Stomach smooth muscle (tissue), 2 donors: ENCODE results near the gene B3GALT5.

Source experiments
- H3K27ac ChIP-seq: one replicate; pipeline ENCODE4 v1.7.0; 2013; ENCODE audit warnings: mild to moderate bottlenecking, low read length, inconsistent platforms
- H3K27me3 ChIP-seq, 2 donors: one replicate each; pipeline ENCODE4 v1.7.0; 2013; ENCODE audit warnings: low read length in 2 of 2; ENCODE audit not compliant: insufficient read depth in 2 of 2, control insufficient read depth in 1 of 2
- H3K36me3 ChIP-seq, 2 donors: one replicate each; pipeline ENCODE4 v1.7.0; 2013; ENCODE audit warnings: low read length in 2 of 2; ENCODE audit not compliant: control insufficient read depth in 2 of 2, insufficient read depth in 2 of 2
- H3K4me1 ChIP-seq: one replicate; pipeline ENCODE4 v1.7.0; 2013; ENCODE audit warnings: low read length; ENCODE audit not compliant: control insufficient read depth, insufficient read depth
- H3K4me3 ChIP-seq, 2 donors: one replicate each; pipeline ENCODE4 v1.7.0; 2013; ENCODE audit warnings: low read length in 2 of 2
- H3K9ac ChIP-seq, 2 donors: one replicate each; pipeline ENCODE4 v1.7.0; 2013; ENCODE audit warnings: low read length in 2 of 2, mild to moderate bottlenecking in 1 of 2
- H3K9me3 ChIP-seq, 2 donors: one replicate each; pipeline ENCODE4 v1.7.0; 2013; ENCODE audit warnings: low read length in 2 of 2; ENCODE audit not compliant: control insufficient read depth in 2 of 2
- donor health status: healthy.
- donor health status: Pancreatic carcinoma.

Gene B3GALT5

DNA sequence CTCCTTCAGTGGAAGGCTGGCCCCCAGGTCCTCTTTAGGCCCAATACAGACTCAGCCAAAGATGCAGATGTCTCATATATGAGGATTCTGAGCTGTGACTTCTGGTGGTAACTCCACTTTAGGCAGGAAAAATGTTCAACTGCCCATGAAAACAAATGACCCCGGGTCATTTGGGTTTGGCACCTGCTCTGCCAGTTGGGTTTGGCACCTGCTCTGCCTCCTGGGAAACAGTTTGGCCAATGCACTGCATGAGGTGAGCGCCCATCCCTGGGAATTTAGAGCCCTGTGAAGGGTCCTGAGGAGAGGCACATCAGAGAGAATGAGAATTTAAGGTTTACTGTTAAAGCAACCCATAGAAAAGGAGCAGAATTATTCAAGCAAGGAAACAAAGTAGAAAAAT, 45.3 kb downstream of the B3GALT5 start:
- H3K9me3 ChIP-seq, result peaks cover 3 to 4% of the 10 kb centered on the region in 2 donors
- H3K9ac ChIP-seq, result no peak overlapping the region
- H3K36me3 ChIP-seq, result no peaks in the 10 kb centered on the region
- H3K27ac ChIP-seq, result no peak overlapping the region
- H3K4me3 ChIP-seq, result no peak overlapping the region
- no peaks in the 10 kb centered on the region for H3K27me3 ChIP-seq
- peaks cover 17% of the 10 kb centered on the region for H3K4me1 ChIP-seq

DNA sequence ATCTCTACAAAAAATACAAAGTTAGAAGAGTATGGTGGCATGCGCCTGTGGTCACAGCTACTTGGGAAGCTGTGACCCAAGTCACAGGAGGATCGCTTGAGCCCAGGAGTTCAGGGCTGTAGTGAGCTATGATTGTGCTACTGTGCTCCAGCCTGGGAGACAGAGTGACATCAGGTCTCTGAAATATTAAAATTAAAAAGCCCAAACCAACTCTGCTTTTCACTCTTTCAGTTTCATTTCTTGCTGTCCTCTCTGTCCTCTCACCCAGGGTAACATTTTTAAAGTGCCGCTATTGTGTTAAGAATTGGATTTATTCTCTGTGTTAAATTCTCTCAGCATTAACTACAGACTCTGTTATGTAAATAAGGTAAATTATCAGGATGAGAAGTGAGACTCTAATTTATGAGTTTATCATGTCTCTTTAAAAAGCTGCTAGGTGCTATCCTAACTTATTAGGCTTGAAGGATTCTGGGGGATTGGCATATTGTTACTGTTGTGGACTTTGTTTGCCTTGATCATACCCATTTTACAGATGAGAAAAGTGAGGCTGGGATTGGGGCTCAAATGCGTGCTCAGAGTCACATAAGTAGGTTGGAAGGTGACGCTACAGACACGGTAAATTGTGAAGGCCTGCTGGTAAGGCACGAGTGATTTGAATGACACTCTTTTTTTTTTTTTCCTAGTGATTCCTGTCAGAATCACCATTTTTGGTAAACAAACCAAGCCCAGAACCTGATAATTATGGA, 46.5 kb downstream of the B3GALT5 start:
- Histone ChIP-seq H3K4me3 (no peak overlapping the region), H3K36me3 (no peaks in the 10 kb centered on the region), H3K9ac (no peak overlapping the region), H3K4me1 (peaks cover 17% of the 10 kb centered on the region), H3K27ac (no peak overlapping the region), H3K9me3 (no peaks in the 10 kb centered on the region), H3K27me3 (no peaks in the 10 kb centered on the region)

GRCh38 chr21:39660191-39660980, 47.6 kb downstream of the B3GALT5 start:
- peak overlapping the region; percentile 53 for H3K27ac ChIP-seq
- no peaks in the 10 kb centered on the region for H3K9me3 ChIP-seq
- H3K9ac ChIP-seq, result peak overlapping the region; percentile 13 to 31
- no peaks in the 10 kb centered on the region for H3K36me3 ChIP-seq
- no peaks in the 10 kb centered on the region for H3K27me3 ChIP-seq
- H3K4me1 ChIP-seq, result peaks cover 17% of the 10 kb centered on the region
- H3K4me3 ChIP-seq, result peak overlapping the region; percentile 49 to 58

- no peaks in the 10 kb centered on the region for H3K36me3 ChIP-seq
- peak overlapping the region in 1 of 2 donors; percentile 49 for H3K4me3 ChIP-seq
- H3K27me3 ChIP-seq, result no peaks in the 10 kb centered on the region
- no peak overlapping the region for H3K27ac ChIP-seq
- H3K9ac ChIP-seq, result no peak overlapping the region
- H3K4me1 ChIP-seq, result peaks cover 17% of the 10 kb centered on the region
- H3K9me3 ChIP-seq, result no peaks in the 10 kb centered on the region
These were observed 48.4 kb downstream of the B3GALT5 start for GRCh38 chr21:39661121-39661520.

DNA sequence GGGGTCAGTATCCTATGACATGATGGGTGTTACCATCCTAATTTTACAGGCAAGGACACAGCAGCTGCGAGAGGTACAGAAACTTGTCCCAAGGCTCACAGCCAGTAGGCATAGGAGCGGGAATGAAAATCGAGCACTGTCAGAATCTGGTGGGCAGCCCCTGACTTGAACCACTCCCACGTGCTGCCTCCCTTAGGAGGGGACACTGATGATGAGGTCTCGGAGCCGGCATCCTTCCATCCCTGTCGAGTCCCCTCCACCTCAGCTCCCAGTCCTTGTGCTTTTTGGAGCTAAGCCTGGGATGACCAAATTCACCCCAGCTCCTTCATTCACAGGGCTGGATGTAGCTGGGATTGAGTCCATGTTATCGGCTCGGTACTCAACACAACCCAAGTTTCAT, 49.0 kb downstream of the B3GALT5 start:
- Histone ChIP-seq H3K36me3 (no peaks in the 10 kb centered on the region), H3K27ac (no peak overlapping the region), H3K27me3 (no peaks in the 10 kb centered on the region), H3K9me3 (no peaks in the 10 kb centered on the region), H3K9ac (no peak overlapping the region), H3K4me3 (no peak overlapping the region), H3K4me1 (peaks cover 17% of the 10 kb centered on the region)

GRCh38 chr21:39662411-39662953, 49.7 kb downstream of the B3GALT5 start:
- H3K9ac ChIP-seq, result no peak overlapping the region
- H3K36me3 ChIP-seq, result no peaks in the 10 kb centered on the region
- no peaks in the 10 kb centered on the region for H3K9me3 ChIP-seq
- no peaks in the 10 kb centered on the region for H3K27me3 ChIP-seq
- H3K4me1 ChIP-seq, result peaks cover 17% of the 10 kb centered on the region
- H3K4me3 ChIP-seq, result no peak overlapping the region
- H3K27ac ChIP-seq, result no peak overlapping the region

GRCh38 chr21:39663066-39663465, 50.3 kb downstream of the B3GALT5 start:
- H3K36me3 ChIP-seq, result no peaks in the 10 kb centered on the region
- H3K4me1 ChIP-seq, result peaks cover 13% of the 10 kb centered on the region
- H3K4me3 ChIP-seq, result no peak overlapping the region
- H3K9ac ChIP-seq, result no peak overlapping the region
- no peaks in the 10 kb centered on the region for H3K27me3 ChIP-seq
- no peak overlapping the region for H3K27ac ChIP-seq
- H3K9me3 ChIP-seq, result no peaks in the 10 kb centered on the region

GRCh38 chr21:39663742-39664492, 51.2 kb downstream of the B3GALT5 start:
- H3K4me3 ChIP-seq, result no peak overlapping the region

DNA sequence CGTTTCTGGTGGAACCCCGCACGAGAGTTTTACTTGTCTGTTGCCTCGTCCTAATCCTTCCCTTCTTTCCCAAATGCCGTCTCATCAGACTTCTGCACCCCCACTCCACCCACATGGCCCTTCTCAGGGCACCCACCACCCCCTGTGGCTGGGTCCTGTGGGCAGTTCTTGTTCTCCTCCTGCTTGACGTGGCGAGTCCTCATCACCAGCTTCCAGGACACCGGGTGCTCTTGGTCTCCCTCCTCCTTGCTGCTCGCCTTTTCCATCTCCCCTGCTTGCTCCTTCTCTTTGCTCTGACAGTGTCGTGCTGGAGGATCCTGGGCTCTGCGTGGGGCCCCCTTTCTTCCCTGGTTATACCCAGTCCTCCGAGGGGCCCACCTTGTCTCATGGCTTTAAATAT, 51.8 kb downstream of the B3GALT5 start:
- Histone ChIP-seq H3K4me3 (no peak overlapping the region), H3K9me3 (no peaks in the 10 kb centered on the region), H3K9ac (no peak overlapping the region), H3K27me3 (no peaks in the 10 kb centered on the region), H3K4me1 (peaks cover 13% of the 10 kb centered on the region), H3K36me3 (no peaks in the 10 kb centered on the region), H3K27ac (no peak overlapping the region)

More at GRCh38 chr21:39663742-39664492, 51.2 kb downstream of the B3GALT5 start:
- Histone ChIP-seq H3K27ac (no peak overlapping the region), H3K9me3 (no peaks in the 10 kb centered on the region), H3K36me3 (no peaks in the 10 kb centered on the region), H3K27me3 (no peaks in the 10 kb centered on the region), H3K9ac (no peak overlapping the region), H3K4me1 (peaks cover 13% of the 10 kb centered on the region)

- H3K27me3 ChIP-seq, result no peaks in the 10 kb centered on the region
- no peak overlapping the region for H3K4me3 ChIP-seq
- H3K36me3 ChIP-seq, result no peaks in the 10 kb centered on the region
- H3K9ac ChIP-seq, result no peak overlapping the region
- H3K27ac ChIP-seq, result no peak overlapping the region
- H3K4me1 ChIP-seq, result peaks cover 1% of the 10 kb centered on the region
- H3K9me3 ChIP-seq, result no peaks in the 10 kb centered on the region
These were observed 53.3 kb downstream of the B3GALT5 start for GRCh38 chr21:39666026-39666425.
